ENCODE measurements around the gene GPATCH8. TPM values are rescaled to one million over a fixed set of nuclear protein-coding genes. Genes with fewer than 3 reads are reported as not detected.
A peak's percentile ranks its signal among the peaks of the same experiment; 100 is the strongest.
"Not testable (repeated sequence)": the region's sequence is repeated elsewhere in the genome, so short reads cannot be mapped to it uniquely, and the experiment has no call there.

GPATCH8 gene
- total RNA-seq, 1 donor from 2014 or later = 6.9 TPM

DNA sequence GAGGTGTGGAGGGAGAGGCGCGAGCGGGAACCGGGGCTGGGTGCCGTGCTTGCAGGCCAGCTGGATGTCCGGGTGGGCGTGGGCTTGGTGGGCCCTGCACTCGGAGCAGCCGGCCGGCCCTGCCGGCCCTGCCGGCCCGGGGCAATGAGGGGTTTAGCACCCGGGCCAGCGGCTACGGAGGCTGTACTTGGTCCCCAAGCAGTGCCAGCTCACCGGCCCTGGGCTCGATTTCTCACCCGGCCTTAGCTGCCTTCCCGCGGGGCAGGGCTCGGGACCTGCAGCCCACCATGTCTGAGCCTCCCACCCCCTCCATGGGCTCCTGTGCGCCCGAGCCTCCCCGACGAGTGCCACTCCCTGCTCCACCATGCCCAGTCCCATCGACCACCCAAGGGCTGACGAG, 24.7 kb upstream of the GPATCH8 start:
- no peak for DNase-seq (ENCODE audit: low read depth in 2 of 2)

DNA sequence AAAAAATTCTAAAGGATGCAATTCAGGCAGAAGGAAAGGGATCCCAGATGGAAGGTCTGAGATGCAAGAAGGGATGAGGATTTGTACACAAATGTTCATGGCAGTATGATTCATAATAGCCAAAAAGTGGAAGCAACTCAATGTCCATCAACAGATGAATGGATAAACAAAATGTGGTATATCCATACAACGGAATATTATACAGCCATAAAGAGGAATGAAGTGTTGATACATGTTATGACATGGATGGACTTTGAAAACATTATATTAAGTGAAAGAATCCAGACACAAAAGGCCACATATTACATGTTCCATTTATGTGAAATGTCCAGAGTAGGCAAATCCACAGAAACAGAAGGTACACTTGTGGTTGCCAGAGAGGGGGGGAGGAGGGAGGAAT, 23.9 kb upstream of the GPATCH8 start:
- DNase-seq (ENCODE audit: low read depth in 2 of 2) = no peak

DNA sequence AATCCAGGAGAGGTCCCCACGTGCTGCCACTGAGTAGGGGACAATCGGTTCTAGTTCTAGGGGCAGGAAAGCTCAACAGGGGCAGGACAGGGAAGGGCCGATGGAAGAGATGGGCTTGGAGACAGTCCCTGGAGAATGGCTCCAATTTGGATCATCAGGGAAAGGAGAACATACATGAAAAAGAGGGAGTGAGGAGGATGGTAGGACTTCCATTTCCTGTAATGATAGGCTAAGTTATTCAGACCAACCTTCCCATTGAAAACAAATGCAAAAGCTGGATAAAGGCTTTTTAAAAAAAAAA, 20.4 kb upstream of the GPATCH8 start:
- DNase-seq (ENCODE audit: low read depth in 2 of 2) = no peak

DNA sequence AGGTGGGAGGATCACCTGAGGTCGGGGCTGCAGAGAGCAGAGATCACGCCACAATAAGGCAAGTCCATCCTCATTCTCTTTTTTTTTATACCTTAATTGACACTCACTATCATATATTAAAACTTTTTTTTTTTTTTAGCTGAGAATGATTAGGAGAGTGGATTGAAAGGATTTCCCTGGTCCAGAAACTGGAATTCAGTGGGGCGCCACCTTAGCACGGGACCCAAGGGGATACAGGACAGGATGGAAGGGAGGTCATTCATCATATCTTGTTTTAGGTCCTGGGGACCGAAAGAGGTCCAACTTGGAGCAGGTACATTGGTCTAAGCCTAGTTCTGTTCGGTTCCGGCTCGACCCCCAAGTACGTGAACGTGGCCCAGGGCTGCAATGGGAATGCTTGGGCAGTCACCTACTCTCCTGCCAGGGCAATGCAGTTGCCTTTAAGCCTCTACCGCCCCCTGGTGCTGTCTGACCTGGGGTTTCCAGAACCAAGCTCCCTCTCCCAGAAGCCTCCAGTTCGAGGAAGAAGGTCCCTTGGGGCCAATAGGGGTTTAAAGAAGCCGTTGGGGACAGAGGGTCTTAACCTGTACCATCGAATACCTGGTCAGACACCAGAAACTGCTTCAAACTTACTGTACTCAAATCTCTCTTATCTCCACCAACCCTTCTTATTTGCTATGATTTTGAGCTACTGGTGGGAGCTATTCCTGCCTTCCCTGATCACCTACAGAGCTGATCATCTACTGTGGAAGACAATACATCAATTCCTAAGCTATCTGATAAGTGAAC, 19.9 kb upstream of the GPATCH8 start:
- DNase-seq (ENCODE audit: low read depth in 2 of 2) = peak; percentile 76 to 83

GRCh38 chr17:44518032-44518431, 14.8 kb upstream of the GPATCH8 start:
- DNase-seq (ENCODE audit: low read depth in 2 of 2) = peak in 1 of 2 donors; percentile 2

GRCh38 chr17:44511241-44512134, 8.3 kb upstream of the GPATCH8 start:
- not testable (repeated sequence) for DNase-seq (ENCODE audit: low read depth in 2 of 2)

GRCh38 chr17:44506939-44507604, 3.9 kb upstream of the GPATCH8 start:
- not testable (repeated sequence) for DNase-seq (ENCODE audit: low read depth in 2 of 2)

- DNase-seq (ENCODE audit: low read depth in 2 of 2) = peak; percentile 28 to 45
Measured at GRCh38 chr17:44502598-44503146, 534 bp downstream of the GPATCH8 start.

DNA sequence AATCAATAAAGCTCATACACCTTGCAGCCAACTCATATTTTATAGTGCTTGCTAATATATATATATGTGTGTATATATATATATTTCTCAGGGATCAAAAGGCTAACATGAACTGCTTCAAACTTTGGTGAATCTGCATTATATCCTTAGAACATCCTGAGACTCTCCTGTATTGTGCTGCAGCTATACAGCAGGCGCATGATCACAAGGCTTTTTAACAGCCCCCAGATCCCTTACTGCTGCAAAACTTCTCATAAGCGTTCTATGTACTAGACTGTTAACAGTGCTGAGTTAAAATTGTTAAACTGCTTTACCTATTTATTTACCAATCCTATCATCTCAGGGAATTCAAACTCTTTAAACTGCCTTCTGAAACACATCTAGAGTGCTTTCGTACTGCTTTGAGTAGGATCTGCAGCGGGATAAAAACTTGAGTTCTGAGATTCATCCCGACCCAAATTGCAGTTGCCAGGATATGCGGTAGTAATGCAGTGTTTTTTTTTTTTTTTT, 1.3 kb downstream of the GPATCH8 start:
- DNase-seq (ENCODE audit: low read depth in 2 of 2) = peak; percentile 6 to 9

- no peak for DNase-seq (ENCODE audit: low read depth in 2 of 2)
Measured at GRCh38 chr17:44499722-44500121, 3.5 kb downstream of the GPATCH8 start.

DNA sequence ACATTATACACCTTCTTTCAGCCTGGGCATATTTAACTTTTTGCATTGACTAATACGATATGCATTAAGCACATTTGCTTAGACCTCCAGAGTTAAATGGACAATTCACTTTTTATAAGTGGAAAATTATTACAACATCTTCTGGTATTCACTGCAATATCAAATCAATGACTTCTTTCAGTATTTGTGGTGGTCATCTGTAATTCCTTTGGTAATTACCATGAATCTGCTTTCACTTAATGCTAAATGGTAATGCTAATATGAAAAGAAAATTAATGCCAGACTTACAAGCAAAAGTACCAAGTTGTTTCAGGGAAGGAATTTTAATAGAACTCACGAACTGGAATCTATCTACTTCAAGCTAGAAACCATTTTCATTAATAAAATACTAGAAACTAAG, 6.4 kb downstream of the GPATCH8 start:
- DNase-seq (ENCODE audit: low read depth in 2 of 2) = no peak

GRCh38 chr17:44493339-44493738, 9.9 kb downstream of the GPATCH8 start:
- no peak for DNase-seq (ENCODE audit: low read depth in 2 of 2)

- no peak for DNase-seq (ENCODE audit: low read depth in 2 of 2)
Measured at GRCh38 chr17:44492706-44493272, 10.4 kb downstream of the GPATCH8 start.

GRCh38 chr17:44489581-44489980, 13.6 kb downstream of the GPATCH8 start:
- DNase-seq (ENCODE audit: low read depth in 2 of 2) = no peak

DNA sequence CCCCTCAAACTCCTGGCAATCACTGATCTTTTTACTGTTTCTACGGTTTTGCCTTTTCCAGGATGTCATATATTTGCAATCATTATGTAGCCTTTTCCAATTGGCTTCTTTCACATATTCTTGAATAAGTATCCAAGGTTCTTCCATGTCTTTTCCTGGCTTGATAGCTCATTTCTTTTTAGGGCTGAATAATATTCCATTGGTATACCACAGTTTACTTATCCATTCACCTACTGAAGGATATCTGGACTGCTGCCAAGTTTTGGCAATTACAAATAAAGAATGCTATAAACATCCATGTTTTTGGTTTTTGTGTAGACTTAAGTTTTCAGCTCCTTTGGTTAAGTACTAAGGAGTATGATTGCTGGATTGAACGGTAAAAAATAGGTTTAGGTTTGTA, 16.0 kb downstream of the GPATCH8 start:
- DNase-seq (ENCODE audit: low read depth in 2 of 2) = peak; percentile 4 to 9

- no peak for DNase-seq (ENCODE audit: low read depth in 2 of 2)
Measured at GRCh38 chr17:44473367-44473766, 29.8 kb downstream of the GPATCH8 start.

GRCh38 chr17:44469676-44470075, 33.5 kb downstream of the GPATCH8 start:
- no peak for DNase-seq (ENCODE audit: low read depth in 2 of 2)

DNA sequence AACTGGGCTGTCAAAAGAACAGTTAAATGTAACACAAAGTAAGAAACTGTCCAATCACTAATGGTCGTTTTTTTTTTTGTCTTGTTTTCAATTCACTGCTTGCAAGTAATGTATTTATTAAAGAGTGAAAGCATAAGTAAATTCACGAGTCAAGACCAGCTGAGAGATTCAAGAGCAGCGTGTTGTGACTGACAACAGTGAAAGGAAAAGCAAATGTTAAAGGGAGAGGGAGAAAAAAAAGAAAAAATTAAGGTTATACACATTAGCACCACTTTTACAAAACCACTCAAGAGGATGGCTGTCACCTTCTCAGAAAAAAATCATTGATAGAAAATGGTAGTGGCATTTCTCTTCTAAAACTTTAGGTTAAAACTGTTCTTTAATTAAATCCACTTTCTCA, 36.1 kb downstream of the GPATCH8 start:
- peak in 1 of 2 donors; percentile 6 for DNase-seq (ENCODE audit: low read depth in 2 of 2)

- DNase-seq (ENCODE audit: low read depth in 2 of 2) = peak in 1 of 2 donors; percentile 27
Measured at GRCh38 chr17:44466339-44466738, 36.9 kb downstream of the GPATCH8 start.

DNA sequence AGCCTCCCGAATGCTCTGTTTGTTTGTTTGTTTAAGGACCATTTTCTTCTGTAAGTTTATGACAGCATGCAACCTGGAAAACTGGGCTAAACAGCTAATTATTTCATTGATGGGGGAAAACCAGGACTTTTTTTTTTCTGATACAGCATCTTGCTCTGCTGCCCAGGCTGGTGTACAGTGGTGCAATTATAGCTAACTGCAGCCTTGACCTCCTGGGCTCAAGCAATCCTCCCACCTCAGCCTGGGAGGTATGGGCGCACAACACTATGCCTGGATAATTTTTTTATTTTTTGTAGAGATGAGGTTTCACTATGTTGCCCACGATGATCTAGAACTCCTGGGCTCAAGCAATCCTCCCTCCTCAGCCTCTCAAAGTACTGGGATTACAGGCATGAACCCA, 37.3 kb downstream of the GPATCH8 start:
- DNase-seq (ENCODE audit: low read depth in 2 of 2) = no peak

GRCh38 chr17:44465276-44465675, 37.9 kb downstream of the GPATCH8 start:
- DNase-seq (ENCODE audit: low read depth in 2 of 2) = no peak

Data from lung microvascular endothelial cell (primary cell).